CD1c-positive myeloid dendritic cell (primary cell): ENCODE measurements around the gene RAVER2.
"Not testable (repeated sequence)": the region's sequence is repeated elsewhere in the genome, so short reads cannot be mapped to it uniquely, and the experiment has no call there.

Experiments used
- DNase-seq: peaks from one replicate; pipeline ENCODE4 v3.0.0-alpha.2; 2016; ENCODE audit errors: extremely low spot score

The RAVER2 gene

GRCh38 chr1:64748222-64748621 lies 3.3 kb downstream of the RAVER2 start:
- DNase-seq: no peak

GRCh38 chr1:64748706-64749105 lies 3.8 kb downstream of the RAVER2 start:
- no peak for DNase-seq

- no peak for DNase-seq
These were observed 5.2 kb downstream of the RAVER2 start for GRCh38 chr1:64750092-64750491.

- no peak for DNase-seq
These were observed 6.0 kb downstream of the RAVER2 start for GRCh38 chr1:64750875-64751274.

GRCh38 chr1:64754173-64754572 lies 9.3 kb downstream of the RAVER2 start:
- no peak for DNase-seq

GRCh38 chr1:64755361-64755760 lies 10.5 kb downstream of the RAVER2 start:
- DNase-seq: no peak

GRCh38 chr1:64756770-64757169 lies 11.9 kb downstream of the RAVER2 start:
- no peak for DNase-seq

GRCh38 chr1:64757213-64757612 lies 12.3 kb downstream of the RAVER2 start:
- no peak for DNase-seq

- no peak for DNase-seq
These were observed 13.4 kb downstream of the RAVER2 start for GRCh38 chr1:64758233-64758632.

- no peak for DNase-seq
These were observed 15.1 kb downstream of the RAVER2 start for GRCh38 chr1:64759968-64760367.

- DNase-seq: no peak
These were observed 20.1 kb downstream of the RAVER2 start for GRCh38 chr1:64765012-64765411.

GRCh38 chr1:64765826-64766225 lies 21.0 kb downstream of the RAVER2 start:
- no peak for DNase-seq

- no peak for DNase-seq
These were observed 21.6 kb downstream of the RAVER2 start for GRCh38 chr1:64766429-64766828.

GRCh38 chr1:64769482-64769881 lies 24.6 kb downstream of the RAVER2 start:
- no peak for DNase-seq

- no peak for DNase-seq
These were observed 25.1 kb downstream of the RAVER2 start for GRCh38 chr1:64769971-64770370.

GRCh38 chr1:64773306-64773705 lies 28.4 kb downstream of the RAVER2 start:
- DNase-seq: not testable (repeated sequence)

GRCh38 chr1:64775113-64775512 lies 30.2 kb downstream of the RAVER2 start:
- DNase-seq: peak; percentile 19

GRCh38 chr1:64782044-64782443 lies 37.2 kb downstream of the RAVER2 start:
- DNase-seq: not testable (repeated sequence)

GRCh38 chr1:64782848-64783247 lies 38.0 kb downstream of the RAVER2 start:
- DNase-seq: not testable (repeated sequence)

- DNase-seq: no peak
These were observed 46.1 kb downstream of the RAVER2 start for GRCh38 chr1:64790832-64791487.

GRCh38 chr1:64798872-64799271 lies 54.0 kb downstream of the RAVER2 start:
- no peak for DNase-seq

- DNase-seq: no peak
These were observed 57.1 kb downstream of the RAVER2 start for GRCh38 chr1:64801851-64802523.

- DNase-seq: no peak
These were observed 64.4 kb downstream of the RAVER2 start for GRCh38 chr1:64809309-64809708.

GRCh38 chr1:64810001-64810400 lies 65.1 kb downstream of the RAVER2 start:
- DNase-seq: no peak
